Measurements from ENCODE around the gene ABCA1. TPM values are rescaled to one million over a fixed set of nuclear protein-coding genes. Genes with fewer than 3 reads are reported as not detected.

The ABCA1 gene
- total and polyA plus RNA-seq, 10 of the 15 experiments (the other 5 are each of a cell fraction or from before 2014, with no cell fraction given) = 0.01 to 0.56 (median 0.16) TPM

DNA sequence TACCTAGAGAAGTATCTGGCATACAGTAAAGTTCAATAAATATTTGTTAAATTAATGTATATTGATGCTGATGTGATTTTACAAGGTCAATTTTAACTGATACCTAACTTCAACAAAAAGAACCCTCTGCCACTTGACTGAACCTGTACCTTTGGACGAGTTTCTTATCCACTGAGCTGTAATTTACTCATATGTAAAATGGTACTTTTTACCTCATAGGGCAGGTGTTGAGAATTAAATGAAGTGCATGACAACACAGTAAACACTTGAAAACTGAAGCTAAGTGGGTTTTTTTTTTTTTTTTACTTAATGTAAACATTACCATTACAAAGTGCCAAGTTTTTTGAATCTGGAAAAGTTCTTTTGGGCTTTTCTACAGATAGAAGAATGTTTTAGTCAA lies 148.6 kb downstream of the ABCA1 start:
- Histone ChIP-seq H3K36me3 (ENCODE audit: control insufficient read depth in 2 of 2, insufficient read depth in 2 of 2, low read length in 1 of 2) (no peaks in the 10 kb centered on the region), H3K27ac (ENCODE audit: control insufficient read depth, insufficient read depth) (no peak overlapping the region), H3K27me3 (replicated peaks in 1 of 2; ENCODE audit: control insufficient read depth in 2 of 2, insufficient read depth in 2 of 2, low read length in 1 of 2) (no peaks in the 10 kb centered on the region), H3K79me2 (ENCODE audit: control insufficient read depth, insufficient read depth, low read length) (peaks cover 5% of the 10 kb centered on the region; the same call in 1 of the 2 replicates), H3K9me3 (replicated peaks; ENCODE audit: control insufficient read depth, insufficient read depth, low read length) (no peaks in the 10 kb centered on the region), H2AFZ (ENCODE audit: control insufficient read depth, low read depth, low read length) (no peak overlapping the region), H3K4me3 (no peak overlapping the region), H3K4me2 (ENCODE audit: control insufficient read depth, insufficient read depth) (no peak overlapping the region), H3K4me1 (ENCODE audit: control insufficient read depth, insufficient read depth, low read length) (peaks cover 17% of the 10 kb centered on the region), H4K20me1 (ENCODE audit: control insufficient read depth, insufficient read depth) (no peaks in the 10 kb centered on the region), H3K9ac (ENCODE audit: control insufficient read depth, insufficient read depth, low read length) (no peak overlapping the region)
- WGBS (ENCODE audit: insufficient coverage, insufficient replicate concordance, low lambda C conversion rate, missing lambda C conversion rate) = 52% methylated on average over 1 of the region's 1 CpG
- ATAC-seq = no peak
- ChIA-PET CTCF (interaction anchor here (0.6 to 3.6 kb wide), 10 partner anchors 10 to 552 kb away, joined by 3 to 15 read pairs (median 4); partner anchors contain the start of genes NIPSNAP3A and NIPSNAP3B), SMC1A (ENCODE audit: uncharacterized antibody, unreplicated experiment) (interaction anchor here (0.8 to 4.0 kb wide), 6 partner anchors 14 to 639 kb away, joined by 3 to 23 read pairs (median 7); partner anchors contain the start of genes NIPSNAP3A and NIPSNAP3B), RAD21 (ENCODE audit: unreplicated experiment) (interaction anchor here (1.0 to 2.0 kb wide), 3 partner anchors 79 to 626 kb away, joined by 3 to 5 read pairs (median 5); no protein-coding TSS in a partner anchor), POLR2A (interaction anchor here (0.6 kb wide), 1 partner anchor 717 kb away, joined by 5 read pairs; no protein-coding TSS in a partner anchor)
- intact Hi-C loops (cut with micrococcal nuclease; ENCODE audit: unreplicated experiment) (loop anchor here (10.0 kb wide), 2 partner anchors 465 to 775 kb away; partner anchors contain the start of genes FKTN and SLC44A1), in situ Hi-C loops (cut with MboI) (loop anchor here (5.0 kb wide), 2 partner anchors 378 to 638 kb away; no protein-coding TSS in a partner anchor)
- no TSS peak for BruUV-seq (replicated peaks)
- TF ChIP-seq, protein P1, sequence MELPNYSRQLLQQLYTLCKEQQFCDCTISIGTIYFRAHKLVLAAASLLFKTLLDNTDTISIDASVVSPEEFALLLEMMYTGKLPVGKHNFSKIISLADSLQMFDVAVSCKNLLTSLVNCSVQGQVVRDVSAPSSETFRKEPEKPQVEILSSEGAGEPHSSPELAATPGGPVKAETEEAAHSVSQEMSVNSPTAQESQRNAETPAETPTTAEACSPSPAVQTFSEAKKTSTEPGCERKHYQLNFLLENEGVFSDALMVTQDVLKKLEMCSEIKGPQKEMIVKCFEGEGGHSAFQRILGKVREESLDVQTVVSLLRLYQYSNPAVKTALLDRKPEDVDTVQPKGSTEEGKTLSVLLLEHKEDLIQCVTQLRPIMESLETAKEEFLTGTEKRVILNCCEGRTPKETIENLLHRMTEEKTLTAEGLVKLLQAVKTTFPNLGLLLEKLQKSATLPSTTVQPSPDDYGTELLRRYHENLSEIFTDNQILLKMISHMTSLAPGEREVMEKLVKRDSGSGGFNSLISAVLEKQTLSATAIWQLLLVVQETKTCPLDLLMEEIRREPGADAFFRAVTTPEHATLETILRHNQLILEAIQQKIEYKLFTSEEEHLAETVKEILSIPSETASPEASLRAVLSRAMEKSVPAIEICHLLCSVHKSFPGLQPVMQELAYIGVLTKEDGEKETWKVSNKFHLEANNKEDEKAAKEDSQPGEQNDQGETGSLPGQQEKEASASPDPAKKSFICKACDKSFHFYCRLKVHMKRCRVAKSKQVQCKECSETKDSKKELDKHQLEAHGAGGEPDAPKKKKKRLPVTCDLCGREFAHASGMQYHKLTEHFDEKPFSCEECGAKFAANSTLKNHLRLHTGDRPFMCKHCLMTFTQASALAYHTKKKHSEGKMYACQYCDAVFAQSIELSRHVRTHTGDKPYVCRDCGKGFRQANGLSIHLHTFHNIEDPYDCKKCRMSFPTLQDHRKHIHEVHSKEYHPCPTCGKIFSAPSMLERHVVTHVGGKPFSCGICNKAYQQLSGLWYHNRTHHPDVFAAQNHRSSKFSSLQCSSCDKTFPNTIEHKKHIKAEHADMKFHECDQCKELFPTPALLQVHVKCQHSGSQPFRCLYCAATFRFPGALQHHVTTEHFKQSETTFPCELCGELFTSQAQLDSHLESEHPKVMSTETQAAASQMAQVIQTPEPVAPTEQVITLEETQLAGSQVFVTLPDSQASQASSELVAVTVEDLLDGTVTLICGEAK (IDR thresholded peaks at IDR 0.05; ENCODE audit: borderline replicate concordance) = no peak
- no peak for FAIRE-seq
- DNase-seq (ENCODE audit: low read depth, low spot score) = no peak
